Tibial artery (tissue), 4 donors: Measurements from ENCODE around the gene SFTA2.
"Not testable (repeated sequence)": the region's sequence is repeated elsewhere in the genome, so short reads cannot be mapped to it uniquely, and the experiment has no call there.

ENCODE experiments used
- DNase-seq, 2 donors: peaks; one replicate each; pipeline ENCODE4 v3.0.0-alpha.2; 2019
- H3K27ac ChIP-seq, 2 donors: fragments of 200-600 bp; sonication (generic) in 1 of 2; 1 replicate in 1 of 2; 2 replicates in 1 of 2; pipeline ENCODE4 v1.5.1; 2018 to 2019; ENCODE audit warnings: mild to moderate bottlenecking in 1 of 2
- H3K27me3 ChIP-seq, 2 donors: fragments of 200-600 bp; sonication (generic) in 1 of 2; one replicate each; pipeline versions ENCODE4 v1.5.1 to v1.6.0; 2016 to 2019
- H3K36me3 ChIP-seq, 3 donors: fragments of 200-600 bp; sonication (generic) in 2 of 3; one replicate each; pipeline ENCODE4 v1.5.1; 2016 to 2019; ENCODE audit warnings: mild to moderate bottlenecking in 2 of 3
- H3K4me1 ChIP-seq, 4 donors: fragments of 200-600 bp; sonication (generic) in 2 of 4; 1 replicate in 3 of 4; 2 replicates in 1 of 4; pipeline ENCODE4 v1.5.1; 2016 to 2019
- H3K4me3 ChIP-seq, 2 donors: fragments of 200-600 bp; sonication (generic) in 1 of 2; 1 replicate in 1 of 2; 2 replicates in 1 of 2; pipeline ENCODE4 v1.5.1; 2018 to 2019; ENCODE audit warnings: mild to moderate bottlenecking in 2 of 2
- H3K9me3 ChIP-seq, 3 donors: fragments of 200-600 bp; sonication (generic) in 1 of 3; one replicate each; pipeline ENCODE4 v1.5.1; 2016 to 2019
- intact Hi-C: fragments of 100-400 bp; cut with DNase I; formaldehyde crosslinking; loops from one replicate; pipeline ENCODE4 v1.15.0; 2023; ENCODE audit warnings: low total_unique reads
- TF ChIP-seq, protein P1 (sequence below), 2 experiments: fragments of 200-600 bp in 1 of 2; fragments of 450-650 bp in 1 of 2; IDR thresholded peaks; one replicate each; pipeline ENCODE4 v1.5.1; 2017 to 2019; ENCODE audit warnings: antibody characterized with exemption in 2 of 2, mild to moderate bottlenecking in 1 of 2, moderate library complexity in 1 of 2

The SFTA2 gene

DNA sequence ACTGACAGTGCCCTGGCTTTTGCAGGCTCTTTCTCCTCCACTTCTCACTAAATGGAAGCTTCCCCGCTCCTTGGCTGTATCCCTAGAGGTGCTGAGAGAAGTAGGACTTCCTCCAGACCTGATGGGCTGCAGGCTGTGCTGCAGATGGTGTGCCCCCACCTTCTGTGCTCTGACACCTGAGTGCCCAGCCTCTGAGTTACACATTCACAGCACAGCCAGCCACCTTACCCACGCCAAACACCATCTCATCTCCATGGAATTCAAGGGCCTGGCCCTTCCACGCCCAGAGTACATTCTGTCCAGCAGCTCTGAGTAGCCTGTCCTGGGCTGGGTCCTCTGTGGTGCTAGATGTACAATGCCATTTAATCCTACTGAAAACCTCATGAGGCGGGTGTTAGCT, 5.3 kb downstream of the SFTA2 start:
- H3K4me3 ChIP-seq: no peak overlapping the region
- H3K27ac ChIP-seq: no peak overlapping the region
- peaks cover 0 to 9% (median 0%) of the 10 kb centered on the region in 3 donors for H3K9me3 ChIP-seq
- TF ChIP-seq, protein P1, sequence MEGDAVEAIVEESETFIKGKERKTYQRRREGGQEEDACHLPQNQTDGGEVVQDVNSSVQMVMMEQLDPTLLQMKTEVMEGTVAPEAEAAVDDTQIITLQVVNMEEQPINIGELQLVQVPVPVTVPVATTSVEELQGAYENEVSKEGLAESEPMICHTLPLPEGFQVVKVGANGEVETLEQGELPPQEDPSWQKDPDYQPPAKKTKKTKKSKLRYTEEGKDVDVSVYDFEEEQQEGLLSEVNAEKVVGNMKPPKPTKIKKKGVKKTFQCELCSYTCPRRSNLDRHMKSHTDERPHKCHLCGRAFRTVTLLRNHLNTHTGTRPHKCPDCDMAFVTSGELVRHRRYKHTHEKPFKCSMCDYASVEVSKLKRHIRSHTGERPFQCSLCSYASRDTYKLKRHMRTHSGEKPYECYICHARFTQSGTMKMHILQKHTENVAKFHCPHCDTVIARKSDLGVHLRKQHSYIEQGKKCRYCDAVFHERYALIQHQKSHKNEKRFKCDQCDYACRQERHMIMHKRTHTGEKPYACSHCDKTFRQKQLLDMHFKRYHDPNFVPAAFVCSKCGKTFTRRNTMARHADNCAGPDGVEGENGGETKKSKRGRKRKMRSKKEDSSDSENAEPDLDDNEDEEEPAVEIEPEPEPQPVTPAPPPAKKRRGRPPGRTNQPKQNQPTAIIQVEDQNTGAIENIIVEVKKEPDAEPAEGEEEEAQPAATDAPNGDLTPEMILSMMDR (IDR thresholded peaks at IDR 0.05): no peak
- intact Hi-C loops: no loop called here
- peaks cover 0 to 6% (median 0%) of the 10 kb centered on the region in 4 donors for H3K4me1 ChIP-seq
- no peaks in the 10 kb centered on the region for H3K27me3 ChIP-seq
- no peak for DNase-seq
- H3K36me3 ChIP-seq: peaks cover 32 to 60% (median 57%) of the 10 kb centered on the region in 3 donors

DNA sequence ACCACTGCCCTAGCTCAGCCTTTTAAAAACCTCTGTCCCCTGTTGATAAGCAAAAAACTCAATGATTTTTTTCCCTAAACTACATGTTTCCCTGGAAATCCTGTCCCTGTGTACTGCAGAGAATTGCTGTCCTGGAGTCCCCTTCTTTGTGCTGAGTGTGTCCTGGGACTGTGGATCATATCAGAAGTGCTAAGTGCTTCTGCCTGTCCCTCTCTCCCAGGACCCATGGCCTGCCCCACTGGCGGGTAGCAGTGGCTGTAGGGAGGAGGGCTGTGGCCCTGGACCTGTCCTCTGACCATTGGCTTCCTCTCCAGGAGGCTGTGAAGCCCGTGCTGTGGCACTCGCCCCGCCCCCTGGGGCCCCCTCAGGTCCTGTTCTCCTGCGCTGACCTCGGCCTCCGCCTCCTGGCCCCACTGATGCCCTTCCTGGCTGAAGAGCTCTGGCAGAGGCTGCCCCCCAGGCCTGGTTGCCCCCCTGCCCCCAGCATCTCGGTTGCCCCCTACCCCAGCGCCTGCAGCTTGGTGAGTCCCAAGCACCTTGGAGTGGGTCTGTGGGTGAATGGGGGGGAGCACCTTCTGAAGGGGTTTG, 7.8 kb downstream of the SFTA2 start:
- intact Hi-C loops, H3K27me3 ChIP-seq, DNase-seq, H3K9me3 ChIP-seq, H3K4me1 ChIP-seq, H3K27ac ChIP-seq, H3K4me3 ChIP-seq: not testable (repeated sequence)
- peaks cover 48 to 85% (median 80%) of the 10 kb centered on the region in 3 donors for H3K36me3 ChIP-seq

DNA sequence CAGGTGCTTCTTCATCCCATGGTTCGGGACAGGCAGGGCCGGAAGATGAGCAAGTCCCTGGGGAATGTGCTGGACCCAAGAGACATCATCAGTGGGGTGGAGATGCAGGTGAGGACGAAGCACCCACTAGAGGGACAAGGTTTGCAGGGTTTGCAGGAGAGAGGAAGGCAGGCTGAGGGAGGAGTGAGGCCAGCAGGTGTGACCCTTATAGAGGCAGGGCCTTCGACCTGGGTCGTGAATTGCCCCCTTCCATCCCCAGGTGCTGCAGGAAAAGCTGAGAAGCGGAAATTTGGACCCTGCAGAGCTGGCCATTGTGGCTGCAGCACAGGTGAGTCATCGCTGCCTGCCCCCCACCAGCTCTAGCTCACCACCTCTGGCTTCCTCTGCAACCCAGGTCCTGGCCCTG, 9.5 kb downstream of the SFTA2 start:
- Histone ChIP-seq H3K9me3 (no peaks in the 10 kb centered on the region), H3K4me3 (no peak overlapping the region), H3K36me3 (peaks cover 54 to 98% (median 86%) of the 10 kb centered on the region in 3 donors), H3K27me3 (no peaks in the 10 kb centered on the region), H3K4me1 (peaks cover 0 to 6% (median 0%) of the 10 kb centered on the region in 4 donors), H3K27ac (no peak overlapping the region)
- intact Hi-C loops: no loop called here
- no peak for DNase-seq
- TF ChIP-seq, protein P1 (IDR thresholded peaks at IDR 0.05): no peak

DNA sequence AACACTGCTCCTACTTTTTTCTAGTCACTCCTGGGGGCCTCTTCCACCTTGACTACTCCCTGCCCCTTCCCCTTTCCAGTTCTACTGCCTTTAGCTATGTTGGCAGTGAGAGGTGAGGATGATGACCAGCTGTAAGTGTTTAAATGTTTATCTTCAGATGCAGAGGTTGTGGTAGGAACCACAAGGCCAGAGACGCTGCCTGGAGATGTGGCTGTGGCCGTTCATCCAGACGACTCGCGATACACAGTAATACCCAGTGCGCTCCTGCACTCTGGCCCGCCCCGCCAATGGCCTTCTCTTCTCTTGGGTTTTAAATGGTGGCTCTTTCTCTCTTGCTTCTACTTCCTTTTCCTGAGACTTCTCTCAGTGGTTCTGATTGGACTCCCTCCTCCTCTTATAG, 13.3 kb downstream of the SFTA2 start:
- Histone ChIP-seq H3K9me3 (no peaks in the 10 kb centered on the region), H3K4me3 (no peak overlapping the region), H3K36me3 (peaks cover 42 to 72% (median 60%) of the 10 kb centered on the region in 3 donors), H3K27me3 (no peaks in the 10 kb centered on the region), H3K27ac (no peak overlapping the region), H3K4me1 (peaks cover 0 to 21% (median 16%) of the 10 kb centered on the region in 4 donors)
- TF ChIP-seq, protein P1 (IDR thresholded peaks at IDR 0.05): no peak
- DNase-seq: no peak
- intact Hi-C loops: no loop called here

DNA sequence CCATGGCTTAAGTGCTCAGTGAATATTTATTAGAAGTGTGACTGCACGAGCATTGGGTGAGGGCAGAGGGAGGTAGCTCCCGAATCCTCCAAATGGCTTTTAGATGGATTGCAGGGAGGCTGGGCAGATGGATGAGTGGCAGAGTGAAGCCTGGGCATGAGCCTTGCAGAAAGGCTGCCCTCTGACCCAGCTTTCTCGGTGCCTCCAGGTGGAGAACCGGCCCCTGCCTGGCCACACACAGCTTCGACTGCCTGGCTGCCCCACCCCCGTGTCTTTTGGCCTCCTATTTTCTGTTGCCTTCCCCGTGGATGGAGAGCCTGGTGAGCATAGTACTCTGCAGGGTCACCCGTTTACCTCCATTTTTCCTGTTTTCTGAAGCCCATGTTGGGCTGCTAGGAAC, 14.5 kb downstream of the SFTA2 start:
- peaks cover 30 to 62% (median 49%) of the 10 kb centered on the region in 3 donors for H3K36me3 ChIP-seq
- no peaks in the 10 kb centered on the region for H3K9me3 ChIP-seq
- TF ChIP-seq, protein P1 (IDR thresholded peaks at IDR 0.05): no peak
- no peak overlapping the region for H3K27ac ChIP-seq
- peaks cover 0 to 31% (median 24%) of the 10 kb centered on the region in 4 donors for H3K4me1 ChIP-seq
- H3K4me3 ChIP-seq: no peak overlapping the region
- no peaks in the 10 kb centered on the region for H3K27me3 ChIP-seq
- DNase-seq: no peak
- intact Hi-C loops: no loop called here

DNA sequence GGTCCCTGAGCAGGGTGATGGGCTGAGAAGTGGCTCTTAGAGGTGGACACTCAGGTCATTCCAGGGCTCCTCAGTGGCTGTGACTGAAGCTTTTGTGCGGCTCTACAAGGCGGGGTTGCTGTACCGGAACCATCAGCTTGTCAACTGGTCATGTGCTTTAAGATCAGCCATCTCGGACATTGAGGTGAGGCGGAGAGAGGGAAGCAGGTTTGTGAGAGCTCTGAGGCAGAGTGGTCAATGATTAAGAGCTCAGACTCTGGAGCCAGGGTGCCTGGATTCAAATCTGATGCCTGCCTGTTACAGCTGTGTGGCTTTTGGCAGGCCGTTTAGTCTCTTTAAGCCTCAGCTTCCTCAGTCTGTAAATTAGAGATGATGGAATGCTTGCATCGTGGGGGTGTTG, 14.9 kb downstream of the SFTA2 start:
- Histone ChIP-seq H3K27me3 (no peaks in the 10 kb centered on the region), H3K36me3 (peaks cover 26 to 62% (median 47%) of the 10 kb centered on the region in 3 donors), H3K4me3 (no peak overlapping the region), H3K27ac (no peak overlapping the region), H3K4me1 (peaks cover 0 to 31% (median 25%) of the 10 kb centered on the region in 4 donors), H3K9me3 (no peaks in the 10 kb centered on the region)
- TF ChIP-seq, protein P1 (IDR thresholded peaks at IDR 0.05): no peak
- intact Hi-C loops: no loop called here
- DNase-seq: no peak
